ENCODE results near the gene PATJ. TPM values are rescaled to one million over a fixed set of nuclear protein-coding genes. Genes with fewer than 3 reads are reported as not detected.

Gene PATJ
- total and polyA plus RNA-seq, 4 donors: 8.0 to 47.1 (median 24.3) TPM

GRCh38 chr1:62011006-62011405 lies 268.7 kb downstream of the PATJ start:
- DNase-seq (no peak), ATAC-seq (ENCODE audit: low FRiP score) (no peak)
- no peaks in the 10 kb centered on the region for H3K36me3 ChIP-seq (ENCODE audit: control insufficient read depth in 1 of 2, insufficient read depth in 2 of 2, low read length in 1 of 2)
- WGBS, 2 donors: 96% methylated on average over 4 of the region's 4 CpGs
- no peak overlapping the region for H3K4me3 ChIP-seq (ENCODE audit: low read length in 2 of 2)
- intact Hi-C loops (cut with DNase I): no loop called here
- no peak overlapping the region for H3K27ac ChIP-seq (ENCODE audit: low read depth in 1 of 2, low read length in 2 of 2)
- no peaks in the 10 kb centered on the region for H3K4me1 ChIP-seq (ENCODE audit: control insufficient read depth in 1 of 2, insufficient read depth in 2 of 2, low read length in 2 of 2)
- H3K27me3 ChIP-seq (ENCODE audit: control insufficient read depth in 1 of 2, insufficient read depth in 2 of 2, low read length in 1 of 2): no peaks in the 10 kb centered on the region
- no peaks in the 10 kb centered on the region for H3K9me3 ChIP-seq (ENCODE audit: control insufficient read depth, low read length)

GRCh38 chr1:62012095-62012494 lies 269.8 kb downstream of the PATJ start:
- no peaks in the 10 kb centered on the region for H3K27me3 ChIP-seq (ENCODE audit: control insufficient read depth in 1 of 2, insufficient read depth in 2 of 2, low read length in 1 of 2)
- H3K9me3 ChIP-seq (ENCODE audit: control insufficient read depth, low read length): no peaks in the 10 kb centered on the region
- ATAC-seq (ENCODE audit: low FRiP score) (no peak), DNase-seq (no peak)
- no peaks in the 10 kb centered on the region for H3K36me3 ChIP-seq (ENCODE audit: control insufficient read depth in 1 of 2, insufficient read depth in 2 of 2, low read length in 1 of 2)
- 96 to 98% methylated on average over 1 of the region's 1 CpG for WGBS, 2 donors
- intact Hi-C loops (cut with DNase I): no loop called here
- H3K4me3 ChIP-seq (ENCODE audit: low read length in 2 of 2): no peak overlapping the region
- no peak overlapping the region for H3K27ac ChIP-seq (ENCODE audit: low read depth in 1 of 2, low read length in 2 of 2)
- no peaks in the 10 kb centered on the region for H3K4me1 ChIP-seq (ENCODE audit: control insufficient read depth in 1 of 2, insufficient read depth in 2 of 2, low read length in 2 of 2)

GRCh38 chr1:62012836-62013235 lies 270.6 kb downstream of the PATJ start:
- intact Hi-C loops (cut with DNase I): no loop called here
- H3K36me3 ChIP-seq (ENCODE audit: control insufficient read depth in 1 of 2, insufficient read depth in 2 of 2, low read length in 1 of 2): no peaks in the 10 kb centered on the region
- ATAC-seq (ENCODE audit: low FRiP score) (no peak), DNase-seq (no peak)
- H3K4me3 ChIP-seq (ENCODE audit: low read length in 2 of 2): no peak overlapping the region
- no peaks in the 10 kb centered on the region for H3K4me1 ChIP-seq (ENCODE audit: control insufficient read depth in 1 of 2, insufficient read depth in 2 of 2, low read length in 2 of 2)
- H3K27me3 ChIP-seq (ENCODE audit: control insufficient read depth in 1 of 2, insufficient read depth in 2 of 2, low read length in 1 of 2): no peaks in the 10 kb centered on the region
- WGBS, 2 donors: 25 to 41% methylated on average over 6 of the region's 6 CpGs
- H3K27ac ChIP-seq (ENCODE audit: low read depth in 1 of 2, low read length in 2 of 2): no peak overlapping the region
- H3K9me3 ChIP-seq (ENCODE audit: control insufficient read depth, low read length): no peaks in the 10 kb centered on the region

- H3K27me3 ChIP-seq (ENCODE audit: control insufficient read depth in 1 of 2, insufficient read depth in 2 of 2, low read length in 1 of 2): no peaks in the 10 kb centered on the region
- H3K4me1 ChIP-seq (ENCODE audit: control insufficient read depth in 1 of 2, insufficient read depth in 2 of 2, low read length in 2 of 2): no peaks in the 10 kb centered on the region
- 82 to 85% methylated on average over 5 of the region's 5 CpGs for WGBS, 2 donors
- H3K9me3 ChIP-seq (ENCODE audit: control insufficient read depth, low read length): no peaks in the 10 kb centered on the region
- H3K4me3 ChIP-seq (ENCODE audit: low read length in 2 of 2): no peak overlapping the region
- no peak overlapping the region for H3K27ac ChIP-seq (ENCODE audit: low read depth in 1 of 2, low read length in 2 of 2)
- DNase-seq (no peak), ATAC-seq (ENCODE audit: low FRiP score) (no peak)
- intact Hi-C loops (cut with DNase I): no loop called here
- H3K36me3 ChIP-seq (ENCODE audit: control insufficient read depth in 1 of 2, insufficient read depth in 2 of 2, low read length in 1 of 2): peaks cover 0 to 2% of the 10 kb centered on the region in 2 donors
These were observed 271.0 kb downstream of the PATJ start for GRCh38 chr1:62013264-62013663.

- intact Hi-C loops (cut with DNase I): no loop called here
- 71 to 74% methylated on average over 6 of the region's 6 CpGs for WGBS, 2 donors
- no peaks in the 10 kb centered on the region for H3K4me1 ChIP-seq (ENCODE audit: control insufficient read depth in 1 of 2, insufficient read depth in 2 of 2, low read length in 2 of 2)
- H3K9me3 ChIP-seq (ENCODE audit: control insufficient read depth, low read length): no peaks in the 10 kb centered on the region
- DNase-seq (no peak), ATAC-seq (ENCODE audit: low FRiP score) (no peak)
- no peaks in the 10 kb centered on the region for H3K27me3 ChIP-seq (ENCODE audit: control insufficient read depth in 1 of 2, insufficient read depth in 2 of 2, low read length in 1 of 2)
- H3K27ac ChIP-seq (ENCODE audit: low read depth in 1 of 2, low read length in 2 of 2): no peak overlapping the region
- H3K4me3 ChIP-seq (ENCODE audit: low read length in 2 of 2): no peak overlapping the region
- peaks cover 0 to 2% of the 10 kb centered on the region in 2 donors for H3K36me3 ChIP-seq (ENCODE audit: control insufficient read depth in 1 of 2, insufficient read depth in 2 of 2, low read length in 1 of 2)
These were observed 280.2 kb downstream of the PATJ start for GRCh38 chr1:62022382-62022983.

GRCh38 chr1:62024690-62025089 lies 282.4 kb downstream of the PATJ start:
- WGBS, 2 donors: 64 to 69% methylated on average over 2 of the region's 2 CpGs
- DNase-seq (no peak), ATAC-seq (ENCODE audit: low FRiP score) (no peak)
- Histone ChIP-seq H3K4me3 (ENCODE audit: low read length in 2 of 2) (no peak overlapping the region), H3K27me3 (ENCODE audit: control insufficient read depth in 1 of 2, insufficient read depth in 2 of 2, low read length in 1 of 2) (no peaks in the 10 kb centered on the region), H3K4me1 (ENCODE audit: control insufficient read depth in 1 of 2, insufficient read depth in 2 of 2, low read length in 2 of 2) (no peaks in the 10 kb centered on the region), H3K9me3 (ENCODE audit: control insufficient read depth, low read length) (peaks cover 2% of the 10 kb centered on the region), H3K27ac (ENCODE audit: low read depth in 1 of 2, low read length in 2 of 2) (no peak overlapping the region), H3K36me3 (ENCODE audit: control insufficient read depth in 1 of 2, insufficient read depth in 2 of 2, low read length in 1 of 2) (no peaks in the 10 kb centered on the region)
- intact Hi-C loops (cut with DNase I): no loop called here

GRCh38 chr1:62025154-62025553 lies 282.9 kb downstream of the PATJ start:
- Histone ChIP-seq H3K9me3 (ENCODE audit: control insufficient read depth, low read length) (peaks cover 2% of the 10 kb centered on the region), H3K36me3 (ENCODE audit: control insufficient read depth in 1 of 2, insufficient read depth in 2 of 2, low read length in 1 of 2) (no peaks in the 10 kb centered on the region), H3K4me1 (ENCODE audit: control insufficient read depth in 1 of 2, insufficient read depth in 2 of 2, low read length in 2 of 2) (no peaks in the 10 kb centered on the region), H3K27me3 (ENCODE audit: control insufficient read depth in 1 of 2, insufficient read depth in 2 of 2, low read length in 1 of 2) (no peaks in the 10 kb centered on the region), H3K27ac (ENCODE audit: low read depth in 1 of 2, low read length in 2 of 2) (no peak overlapping the region), H3K4me3 (ENCODE audit: low read length in 2 of 2) (no peak overlapping the region)
- ATAC-seq (ENCODE audit: low FRiP score) (no peak), DNase-seq (no peak)
- 82 to 84% methylated on average over 4 of the region's 4 CpGs for WGBS, 2 donors
- intact Hi-C loops (cut with DNase I): no loop called here

- DNase-seq (no peak), ATAC-seq (ENCODE audit: low FRiP score) (no peak)
- intact Hi-C loops (cut with DNase I): no loop called here
- H3K4me3 ChIP-seq (ENCODE audit: low read length in 2 of 2): no peak overlapping the region
- H3K27ac ChIP-seq (ENCODE audit: low read depth in 1 of 2, low read length in 2 of 2): no peak overlapping the region
- peaks cover 2% of the 10 kb centered on the region for H3K9me3 ChIP-seq (ENCODE audit: control insufficient read depth, low read length)
- WGBS, 2 donors: 79 to 86% methylated on average over 2 of the region's 2 CpGs
- H3K4me1 ChIP-seq (ENCODE audit: control insufficient read depth in 1 of 2, insufficient read depth in 2 of 2, low read length in 2 of 2): no peaks in the 10 kb centered on the region
- no peaks in the 10 kb centered on the region for H3K36me3 ChIP-seq (ENCODE audit: control insufficient read depth in 1 of 2, insufficient read depth in 2 of 2, low read length in 1 of 2)
- H3K27me3 ChIP-seq (ENCODE audit: control insufficient read depth in 1 of 2, insufficient read depth in 2 of 2, low read length in 1 of 2): no peaks in the 10 kb centered on the region
These were observed 283.6 kb downstream of the PATJ start for GRCh38 chr1:62025892-62026291.

- Histone ChIP-seq H3K27ac (ENCODE audit: low read depth in 1 of 2, low read length in 2 of 2) (no peak overlapping the region), H3K27me3 (ENCODE audit: control insufficient read depth in 1 of 2, insufficient read depth in 2 of 2, low read length in 1 of 2) (no peaks in the 10 kb centered on the region), H3K9me3 (ENCODE audit: control insufficient read depth, low read length) (peaks cover 2% of the 10 kb centered on the region), H3K4me3 (ENCODE audit: low read length in 2 of 2) (no peak overlapping the region), H3K4me1 (ENCODE audit: control insufficient read depth in 1 of 2, insufficient read depth in 2 of 2, low read length in 2 of 2) (no peaks in the 10 kb centered on the region), H3K36me3 (ENCODE audit: control insufficient read depth in 1 of 2, insufficient read depth in 2 of 2, low read length in 1 of 2) (no peaks in the 10 kb centered on the region)
- no peak for DNase-seq
- 83 to 84% methylated on average over 2 of the region's 2 CpGs for WGBS, 2 donors
- intact Hi-C loops (cut with DNase I): no loop called here
- ATAC-seq (ENCODE audit: low FRiP score): no peak
These were observed 287.4 kb downstream of the PATJ start for GRCh38 chr1:62029704-62030103.

All from aorta (tissue), 5 donors.